OCI-LY3 (cell line): ENCODE results near the gene LBX2.

Experiments used
- EZH2phosphoT487 ChIP-seq: fragments of 200-600 bp; shearing (Covaris generic); IDR thresholded peaks from 2 replicates; pipeline ENCODE4 v1.6.1; 2018; ENCODE audit warnings: antibody characterized with exemption, mixed run types, low read depth
- TF ChIP-seq, protein P1 (sequence below): fragments of 200-600, 300-600 bp; sonication (generic); IDR thresholded peaks from 2 replicates; pipeline ENCODE4 v1.5.1; 2014; ENCODE audit warnings: antibody characterized with exemption, low read length, low read depth

DNA sequence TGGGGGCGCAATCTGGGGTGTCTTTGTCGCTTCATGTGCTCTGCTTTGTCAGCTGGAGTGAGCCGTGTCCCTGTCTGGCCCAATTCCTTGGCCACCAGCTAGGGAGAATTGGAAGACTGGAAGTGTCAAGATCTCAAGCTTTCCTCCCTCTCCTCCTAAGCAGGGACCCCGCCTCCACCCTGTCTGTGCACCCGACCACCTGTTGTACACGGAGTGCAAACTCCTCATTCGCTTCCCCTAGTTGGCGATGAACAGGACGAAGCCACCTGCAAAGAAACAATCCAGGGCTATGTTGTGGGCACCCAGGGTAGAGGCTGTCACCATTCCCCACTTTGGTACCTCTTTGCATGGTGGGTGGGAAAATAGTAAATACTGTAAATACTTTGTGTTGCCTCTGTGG is 28.3 kb upstream of the LBX2 start:
- TF ChIP-seq, protein P1, sequence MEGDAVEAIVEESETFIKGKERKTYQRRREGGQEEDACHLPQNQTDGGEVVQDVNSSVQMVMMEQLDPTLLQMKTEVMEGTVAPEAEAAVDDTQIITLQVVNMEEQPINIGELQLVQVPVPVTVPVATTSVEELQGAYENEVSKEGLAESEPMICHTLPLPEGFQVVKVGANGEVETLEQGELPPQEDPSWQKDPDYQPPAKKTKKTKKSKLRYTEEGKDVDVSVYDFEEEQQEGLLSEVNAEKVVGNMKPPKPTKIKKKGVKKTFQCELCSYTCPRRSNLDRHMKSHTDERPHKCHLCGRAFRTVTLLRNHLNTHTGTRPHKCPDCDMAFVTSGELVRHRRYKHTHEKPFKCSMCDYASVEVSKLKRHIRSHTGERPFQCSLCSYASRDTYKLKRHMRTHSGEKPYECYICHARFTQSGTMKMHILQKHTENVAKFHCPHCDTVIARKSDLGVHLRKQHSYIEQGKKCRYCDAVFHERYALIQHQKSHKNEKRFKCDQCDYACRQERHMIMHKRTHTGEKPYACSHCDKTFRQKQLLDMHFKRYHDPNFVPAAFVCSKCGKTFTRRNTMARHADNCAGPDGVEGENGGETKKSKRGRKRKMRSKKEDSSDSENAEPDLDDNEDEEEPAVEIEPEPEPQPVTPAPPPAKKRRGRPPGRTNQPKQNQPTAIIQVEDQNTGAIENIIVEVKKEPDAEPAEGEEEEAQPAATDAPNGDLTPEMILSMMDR = no peak
- no peak for TF ChIP-seq EZH2phosphoT487
